Neural progenitor cell (in vitro differentiated cells): ENCODE results near the gene RNF180. TPM values are rescaled to one million over a fixed set of nuclear protein-coding genes. Genes with fewer than 3 reads are reported as not detected.

Experiments used
- DNase-seq: peaks from one replicate; pipeline ENCODE4 v3.0.0-alpha.2; 2016; ENCODE audit warnings: low spot score
- H2AFZ ChIP-seq: fragments of 200-600 bp; sonication (generic); replicated peaks from 2 replicates; pipeline ENCODE4 v1.6.1; 2016; ENCODE audit warnings: antibody characterized with exemption
- H3F3A ChIP-seq: fragments of 200-600 bp; sonication (generic); 2 replicates; pipeline ENCODE4 v1.6.1; 2016; ENCODE audit warnings: antibody characterized with exemption, low read depth
- H3K27ac ChIP-seq: fragments of 200-600 bp; sonication (generic); 2 replicates; pipeline ENCODE4 v1.5.1; 2016; ENCODE audit warnings: mild to moderate bottlenecking
- H3K27me3 ChIP-seq: fragments of 200-600 bp; sonication (generic); 2 replicates; pipeline ENCODE4 v1.6.1; 2016; ENCODE audit warnings: mild to moderate bottlenecking, moderate library complexity
- H3K36me3 ChIP-seq: fragments of 200-600 bp; sonication (generic); 2 replicates; pipeline ENCODE4 v1.5.1; 2016
- H3K4me1 ChIP-seq: fragments of 200-600 bp; sonication (generic); 2 replicates; pipeline ENCODE4 v1.6.1; 2016; ENCODE audit warnings: mixed run types
- H3K4me2 ChIP-seq: fragments of 200-600 bp; sonication (generic); 2 replicates; pipeline ENCODE4 v1.6.1; 2016
- H3K4me3 ChIP-seq: fragments of 200-600 bp; sonication (generic); 2 replicates; pipeline ENCODE4 v1.5.1; 2016
- H3K79me2 ChIP-seq: fragments of 200-600 bp; sonication (generic); 2 replicates; pipeline ENCODE4 v1.6.1; 2016; ENCODE audit warnings: low read depth
- H3K9ac ChIP-seq: fragments of 200-600 bp; sonication (generic); 2 replicates; pipeline ENCODE4 v1.6.1; 2016
- H3K9me3 ChIP-seq: fragments of 200-600 bp; sonication (generic); 2 replicates; pipeline ENCODE4 v1.5.1; 2016; ENCODE audit warnings: low read depth
- H4K20me1 ChIP-seq: fragments of 200-600 bp; sonication (generic); 2 replicates; pipeline ENCODE4 v1.6.1; 2016; ENCODE audit warnings: low read depth
- H3K27ac Mint-ChIP-seq: 3 replicates; pipeline ENCODE4 v1.8.0; 2021; ENCODE audit warnings: mixed read lengths
- H3K27me3 Mint-ChIP-seq: 2 replicates; pipeline ENCODE4 v1.8.0; 2022; ENCODE audit warnings: low read depth, mild to moderate bottlenecking, inconsistent platforms, moderate library complexity, mixed read lengths; ENCODE audit not compliant: insufficient read depth
- H3K36me3 Mint-ChIP-seq: 3 replicates; pipeline ENCODE4 v1.8.0; 2021; ENCODE audit warnings: mixed read lengths
- H3K4me1 Mint-ChIP-seq: 3 replicates; pipeline ENCODE4 v1.8.0; 2021; ENCODE audit warnings: mixed read lengths
- H3K4me3 Mint-ChIP-seq: 3 replicates; pipeline ENCODE4 v1.8.0; 2021; ENCODE audit warnings: mild to moderate bottlenecking, moderate library complexity, mixed read lengths
- H3K9me3 Mint-ChIP-seq: 3 replicates; pipeline ENCODE4 v1.8.0; 2020; ENCODE audit warnings: mixed read lengths
- EZH2 ChIP-seq: fragments of 200-600 bp; sonication (generic); IDR thresholded peaks from 2 replicates; pipeline ENCODE4 v1.6.1; 2017; ENCODE audit warnings: antibody characterized with exemption, mild to moderate bottlenecking, moderate library complexity
- EZH2phosphoT487 ChIP-seq: fragments of 200-600 bp; sonication (generic); IDR thresholded peaks from 2 replicates; pipeline ENCODE4 v1.6.1; 2017; ENCODE audit warnings: antibody characterized with exemption
- total RNA-seq: library from RNA; depleted of rRNA; stranded (reverse); fragments of >200 nt; gene quantifications from 2 replicates; pipeline ENCODE4 v1.2.3, GENCODE V29; 2015; ENCODE audit warnings: low replicate concordance
- TF ChIP-seq, protein P1 (sequence below): fragments of 200-600 bp; sonication (generic); IDR thresholded peaks from 2 replicates; pipeline ENCODE4 v1.5.1; 2017; ENCODE audit warnings: antibody characterized with exemption, mild to moderate bottlenecking

The RNF180 gene
- total RNA-seq, 1 donor from 2014 or later = 5.5 TPM

- Histone ChIP-seq H3K9ac (no peak overlapping the region), H3K4me3 (no peak overlapping the region), H3K4me1 (peaks cover 10% of the 10 kb centered on the region), H2AFZ (no peak overlapping the region), H3K27me3 (no peaks in the 10 kb centered on the region), H3F3A (no peaks in the 10 kb centered on the region), H3K4me2 (no peak overlapping the region), H3K36me3 (no peaks in the 10 kb centered on the region), H3K9me3 (no peaks in the 10 kb centered on the region), H4K20me1 (no peaks in the 10 kb centered on the region), H3K27ac (no peak overlapping the region), H3K79me2 (no peaks in the 10 kb centered on the region)
- TF ChIP-seq EZH2 = no peak
- TF ChIP-seq, protein P1, sequence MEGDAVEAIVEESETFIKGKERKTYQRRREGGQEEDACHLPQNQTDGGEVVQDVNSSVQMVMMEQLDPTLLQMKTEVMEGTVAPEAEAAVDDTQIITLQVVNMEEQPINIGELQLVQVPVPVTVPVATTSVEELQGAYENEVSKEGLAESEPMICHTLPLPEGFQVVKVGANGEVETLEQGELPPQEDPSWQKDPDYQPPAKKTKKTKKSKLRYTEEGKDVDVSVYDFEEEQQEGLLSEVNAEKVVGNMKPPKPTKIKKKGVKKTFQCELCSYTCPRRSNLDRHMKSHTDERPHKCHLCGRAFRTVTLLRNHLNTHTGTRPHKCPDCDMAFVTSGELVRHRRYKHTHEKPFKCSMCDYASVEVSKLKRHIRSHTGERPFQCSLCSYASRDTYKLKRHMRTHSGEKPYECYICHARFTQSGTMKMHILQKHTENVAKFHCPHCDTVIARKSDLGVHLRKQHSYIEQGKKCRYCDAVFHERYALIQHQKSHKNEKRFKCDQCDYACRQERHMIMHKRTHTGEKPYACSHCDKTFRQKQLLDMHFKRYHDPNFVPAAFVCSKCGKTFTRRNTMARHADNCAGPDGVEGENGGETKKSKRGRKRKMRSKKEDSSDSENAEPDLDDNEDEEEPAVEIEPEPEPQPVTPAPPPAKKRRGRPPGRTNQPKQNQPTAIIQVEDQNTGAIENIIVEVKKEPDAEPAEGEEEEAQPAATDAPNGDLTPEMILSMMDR = no peak
- Mint-ChIP-seq H3K4me3 (no peak overlapping the region), H3K4me1 (no peaks in the 10 kb centered on the region), H3K27ac (no peak overlapping the region), H3K27me3 (peaks cover 6% of the 10 kb centered on the region), H3K9me3 (peaks cover 7% of the 10 kb centered on the region), H3K36me3 (no peaks in the 10 kb centered on the region)
- no peak for DNase-seq
Observed at GRCh38 chr5:64149857-64150521, 15.7 kb upstream of the RNF180 start.

DNA sequence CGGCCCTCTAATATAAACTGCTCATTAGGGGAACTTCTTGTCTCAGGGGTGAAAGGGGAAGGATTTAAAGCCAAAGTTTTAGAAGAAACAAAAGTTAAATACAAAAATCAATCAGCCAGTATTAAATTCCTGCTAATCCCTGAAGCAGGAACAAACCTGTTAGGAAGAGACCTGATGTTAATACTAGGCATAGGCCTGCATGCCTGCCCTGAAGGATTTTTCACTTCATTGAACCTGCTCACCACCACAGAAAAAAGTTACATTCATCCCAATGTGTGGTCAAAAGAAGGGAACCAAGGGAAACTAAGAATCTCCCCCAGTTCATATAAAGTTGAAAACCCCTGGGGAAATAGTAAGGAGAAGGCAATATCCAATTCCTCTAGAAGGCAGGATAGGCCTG is 9.4 kb upstream of the RNF180 start:
- no peaks in the 10 kb centered on the region for H4K20me1 ChIP-seq
- H3K4me3 ChIP-seq = no peak overlapping the region
- DNase-seq = no peak
- no peaks in the 10 kb centered on the region for H3K9me3 ChIP-seq
- H2AFZ ChIP-seq = no peak overlapping the region
- H3K27ac Mint-ChIP-seq = no peak overlapping the region
- no peaks in the 10 kb centered on the region for H3K27me3 ChIP-seq
- H3F3A ChIP-seq = peaks cover 4% of the 10 kb centered on the region
- no peak overlapping the region for H3K27ac ChIP-seq
- peaks cover 4% of the 10 kb centered on the region for H3K27me3 Mint-ChIP-seq
- H3K9me3 Mint-ChIP-seq = peaks cover 4% of the 10 kb centered on the region
- H3K36me3 ChIP-seq = no peaks in the 10 kb centered on the region
- no peak overlapping the region for H3K9ac ChIP-seq
- TF ChIP-seq, protein P1 = no peak
- TF ChIP-seq EZH2phosphoT487 = no peak
- no peak for TF ChIP-seq EZH2
- peaks cover 6% of the 10 kb centered on the region for H3K4me1 Mint-ChIP-seq
- no peaks in the 10 kb centered on the region for H3K36me3 Mint-ChIP-seq
- H3K4me1 ChIP-seq = peaks cover 25% of the 10 kb centered on the region
- H3K79me2 ChIP-seq = no peaks in the 10 kb centered on the region
- no peak overlapping the region for H3K4me3 Mint-ChIP-seq
- peak overlapping the region; percentile 18 for H3K4me2 ChIP-seq

DNA sequence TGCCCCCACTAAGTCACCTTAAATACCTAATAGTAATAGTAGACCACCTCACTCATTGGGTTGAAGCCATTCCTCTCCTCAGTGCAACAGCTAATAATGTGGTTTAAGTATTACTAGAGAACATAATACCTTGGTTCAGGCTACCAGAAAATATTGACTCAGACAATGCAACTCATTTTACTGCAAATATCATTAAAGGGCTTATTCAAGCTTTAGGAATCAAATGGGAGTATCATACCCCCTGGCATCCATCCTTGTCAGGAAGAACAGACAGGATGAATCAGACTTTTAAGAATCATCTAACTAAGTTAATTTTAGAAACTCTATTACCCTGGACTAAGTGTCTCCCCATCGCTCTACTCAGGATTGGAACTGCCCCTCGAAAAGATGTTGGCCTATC is 6.8 kb upstream of the RNF180 start:
- Mint-ChIP-seq H3K36me3 (no peaks in the 10 kb centered on the region), H3K27ac (no peak overlapping the region), H3K4me1 (peaks cover 6% of the 10 kb centered on the region), H3K9me3 (no peaks in the 10 kb centered on the region), H3K4me3 (no peak overlapping the region), H3K27me3 (peaks cover 2% of the 10 kb centered on the region)
- no peak overlapping the region for H3K27ac ChIP-seq
- peaks cover 18% of the 10 kb centered on the region for H3K27me3 ChIP-seq
- H3K9ac ChIP-seq = no peak overlapping the region
- DNase-seq = no peak
- H3K4me1 ChIP-seq = peaks cover 35% of the 10 kb centered on the region
- H2AFZ ChIP-seq = no peak overlapping the region
- H3F3A ChIP-seq = peaks cover 4% of the 10 kb centered on the region
- H3K4me2 ChIP-seq = no peak overlapping the region
- H3K4me3 ChIP-seq = no peak overlapping the region
- no peaks in the 10 kb centered on the region for H4K20me1 ChIP-seq
- H3K36me3 ChIP-seq = no peaks in the 10 kb centered on the region
- no peaks in the 10 kb centered on the region for H3K9me3 ChIP-seq
- no peaks in the 10 kb centered on the region for H3K79me2 ChIP-seq
- no peak for TF ChIP-seq EZH2
- no peak for TF ChIP-seq EZH2phosphoT487
- TF ChIP-seq, protein P1 = no peak
